Measurements from ENCODE around the gene ITGAV.
"Not testable (repeated sequence)": the region's sequence is repeated elsewhere in the genome, so short reads cannot be mapped to it uniquely, and the experiment has no call there.

Gene ITGAV

DNA sequence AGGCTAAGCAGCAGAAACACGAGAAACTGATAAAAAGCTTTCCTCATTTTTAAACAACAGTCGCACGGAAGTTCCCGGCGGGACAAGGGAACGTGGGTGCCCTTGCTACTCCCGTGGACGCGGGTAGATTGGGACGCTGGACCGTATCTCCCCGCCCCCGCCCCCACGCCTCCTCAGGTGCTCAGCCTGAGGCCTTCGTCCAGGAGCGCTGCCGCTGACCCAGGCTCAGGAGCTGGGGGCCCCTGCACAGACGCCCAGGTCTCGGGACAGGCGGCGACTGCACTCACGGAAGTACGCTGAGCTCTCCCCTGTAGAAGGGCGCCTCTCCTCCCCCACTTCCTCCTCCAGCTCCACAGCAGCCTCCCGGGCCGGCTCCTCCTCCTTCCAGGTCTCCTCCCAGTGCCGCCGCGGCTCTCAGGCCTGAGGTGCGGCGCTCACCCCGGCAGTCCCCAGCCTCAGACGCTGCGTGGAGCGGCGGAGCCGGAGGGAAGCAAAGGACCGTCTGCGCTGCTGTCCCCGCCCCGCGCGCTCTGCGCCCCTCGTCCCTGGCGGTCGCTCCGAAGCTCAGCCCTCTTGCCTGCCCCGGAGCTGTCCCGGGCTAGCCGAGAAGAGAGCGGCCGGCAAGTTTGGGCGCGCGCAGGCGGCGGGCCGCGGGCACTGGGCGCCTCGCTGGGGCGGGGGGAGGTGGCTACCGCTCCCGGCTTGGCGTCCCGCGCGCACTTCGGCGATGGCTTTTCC is at the start of gene ITGAV:
ITGAV (plus strand) TSS at position 445 of the 738 bp plus-strand sequence; CDS start at position 728, 283 bp downstream.
- DNase-seq (ENCODE audit: low spot score): peak; percentile 83

GRCh38 chr2:186540941-186541340 is 48.9 kb upstream of the ITGAV start:
- no peak for DNase-seq (ENCODE audit: low spot score)

GRCh38 chr2:186542002-186542401 is 47.9 kb upstream of the ITGAV start:
- no peak for DNase-seq (ENCODE audit: low spot score)

- no peak for DNase-seq (ENCODE audit: low spot score)
Measured at GRCh38 chr2:186543561-186544131, 46.2 kb upstream of the ITGAV start.

- DNase-seq (ENCODE audit: low spot score): no peak
Measured at GRCh38 chr2:186544255-186544675, 45.6 kb upstream of the ITGAV start.

GRCh38 chr2:186546846-186547245 is 43.0 kb upstream of the ITGAV start:
- DNase-seq (ENCODE audit: low spot score): no peak

DNA sequence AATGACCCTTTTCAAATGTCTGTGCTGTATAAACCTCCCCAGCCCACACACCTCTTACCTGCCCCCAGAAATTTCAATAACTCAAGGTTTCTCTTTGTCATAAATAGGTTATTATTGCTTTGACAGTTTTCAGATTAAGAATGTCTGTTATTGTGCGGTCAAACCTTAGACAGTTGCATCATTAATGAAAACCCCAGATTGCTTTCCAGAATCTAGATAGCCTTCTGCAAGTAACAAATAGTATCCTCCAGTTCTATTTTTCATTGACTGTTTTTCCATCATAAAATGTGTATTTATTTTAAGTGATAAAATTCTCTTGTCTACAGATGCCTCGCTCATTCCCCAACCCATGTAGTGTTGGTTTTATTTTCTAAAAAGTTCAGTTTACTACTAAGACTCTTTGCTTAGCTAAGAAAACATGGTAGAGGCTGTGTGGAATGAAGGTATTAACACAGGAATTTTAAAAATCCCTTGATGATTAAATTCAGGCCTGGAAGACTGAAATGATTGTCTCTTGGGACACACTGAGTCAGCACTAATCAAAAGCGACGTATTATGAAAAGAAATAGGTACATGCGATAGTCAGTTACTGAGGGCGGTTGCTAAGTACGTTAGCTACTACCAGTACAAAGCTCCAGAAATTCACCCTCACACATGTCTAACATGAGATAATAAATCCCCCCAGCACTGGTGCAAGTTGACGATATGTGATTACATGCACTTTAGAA is 38.4 kb upstream of the ITGAV start:
- no peak for DNase-seq (ENCODE audit: low spot score)

DNA sequence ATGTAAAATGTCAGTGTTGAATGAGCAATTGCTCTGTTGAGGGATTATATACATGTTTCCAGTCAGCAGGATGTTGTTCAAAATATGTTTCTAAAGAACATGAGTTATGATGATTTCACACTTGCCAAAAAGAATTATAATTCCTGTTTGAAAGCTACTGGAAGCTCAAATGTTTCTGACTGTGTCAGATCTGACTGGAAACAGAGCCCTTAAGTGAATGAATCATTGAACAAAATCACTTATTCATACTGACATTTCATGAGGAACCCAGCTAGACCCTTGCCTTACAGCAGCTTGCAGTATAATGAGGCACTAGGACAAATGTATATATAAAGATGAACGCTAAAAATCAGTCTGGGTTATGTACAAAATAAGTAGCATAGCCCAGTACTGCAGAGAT is 35.4 kb upstream of the ITGAV start:
- DNase-seq (ENCODE audit: low spot score): no peak

- no peak for DNase-seq (ENCODE audit: low spot score)
Measured at GRCh38 chr2:186554850-186555671, 34.8 kb upstream of the ITGAV start.

DNA sequence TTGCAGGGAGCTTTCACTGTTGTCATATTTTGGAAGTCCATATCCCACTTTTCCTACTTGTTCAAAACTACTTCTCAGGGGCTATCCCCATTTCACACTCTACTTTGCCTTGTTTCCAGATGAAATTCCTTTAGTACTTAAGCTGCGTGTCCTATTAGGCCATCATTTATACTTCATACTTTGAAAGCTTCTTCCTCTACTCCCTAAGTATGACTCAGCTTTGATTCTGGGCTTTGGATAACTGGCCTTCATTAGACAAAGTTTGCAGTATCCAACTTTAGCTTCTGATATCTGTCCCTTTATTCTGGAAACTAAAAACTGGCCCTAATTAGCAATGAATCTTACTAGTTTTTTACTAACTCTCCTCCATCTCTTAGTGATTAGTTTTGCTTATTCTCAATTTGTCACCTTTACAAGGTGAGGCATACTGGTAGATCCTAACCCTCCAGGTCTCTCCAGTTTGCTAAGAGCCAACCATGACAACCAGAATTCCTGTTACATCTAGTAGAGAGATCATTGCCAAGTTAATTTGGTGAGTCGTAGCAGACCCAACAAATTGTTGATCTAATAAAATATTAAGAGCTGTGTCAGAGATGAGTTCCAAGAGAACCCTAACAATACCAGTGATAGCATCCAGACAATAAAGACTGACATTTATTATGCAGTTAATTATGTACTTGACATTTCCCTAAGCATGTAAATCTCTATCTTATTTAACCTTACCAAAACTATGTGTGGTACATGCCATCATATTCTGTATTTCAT is 31.2 kb upstream of the ITGAV start:
- no peak for DNase-seq (ENCODE audit: low spot score)

DNA sequence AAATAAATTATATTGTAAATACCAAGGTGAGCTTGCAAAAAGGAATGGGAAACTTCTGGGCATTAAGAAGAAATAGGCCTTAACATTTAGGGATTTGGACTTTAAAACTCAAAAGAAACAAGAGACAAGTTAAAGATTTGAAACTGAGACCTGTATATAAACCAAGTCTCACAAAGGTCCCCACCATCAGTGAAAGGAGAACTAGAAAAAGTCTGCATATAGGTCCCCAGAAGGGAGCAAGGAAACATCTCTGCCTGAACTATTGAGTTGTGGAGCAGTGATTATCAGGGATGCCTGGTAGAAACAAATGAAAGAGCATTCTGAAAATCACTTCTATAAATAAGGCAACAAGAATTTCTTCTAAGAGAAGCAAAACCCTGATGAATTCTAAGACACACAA is 30.5 kb upstream of the ITGAV start:
- DNase-seq (ENCODE audit: low spot score): no peak

DNA sequence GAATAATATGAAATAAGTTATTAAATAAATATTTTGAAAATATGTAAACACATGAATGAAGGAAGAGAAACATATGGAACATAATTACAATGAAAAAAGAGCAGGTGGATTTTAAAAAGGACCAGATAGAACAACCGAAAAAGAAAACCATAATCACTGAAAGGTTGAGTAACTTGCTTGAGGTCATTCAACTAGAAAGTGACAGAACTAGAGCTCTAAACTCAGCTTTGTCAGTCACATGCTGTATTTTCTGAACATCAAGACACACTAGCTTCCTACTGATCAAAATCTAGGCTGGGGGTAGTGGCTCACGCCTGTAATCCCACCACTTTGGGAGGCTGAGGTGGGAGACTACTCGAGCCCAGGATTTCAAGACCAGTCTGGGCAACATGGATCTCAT is 30.0 kb upstream of the ITGAV start:
- DNase-seq (ENCODE audit: low spot score): no peak

- DNase-seq (ENCODE audit: low spot score): no peak
Measured at GRCh38 chr2:186560254-186560653, 29.6 kb upstream of the ITGAV start.

DNA sequence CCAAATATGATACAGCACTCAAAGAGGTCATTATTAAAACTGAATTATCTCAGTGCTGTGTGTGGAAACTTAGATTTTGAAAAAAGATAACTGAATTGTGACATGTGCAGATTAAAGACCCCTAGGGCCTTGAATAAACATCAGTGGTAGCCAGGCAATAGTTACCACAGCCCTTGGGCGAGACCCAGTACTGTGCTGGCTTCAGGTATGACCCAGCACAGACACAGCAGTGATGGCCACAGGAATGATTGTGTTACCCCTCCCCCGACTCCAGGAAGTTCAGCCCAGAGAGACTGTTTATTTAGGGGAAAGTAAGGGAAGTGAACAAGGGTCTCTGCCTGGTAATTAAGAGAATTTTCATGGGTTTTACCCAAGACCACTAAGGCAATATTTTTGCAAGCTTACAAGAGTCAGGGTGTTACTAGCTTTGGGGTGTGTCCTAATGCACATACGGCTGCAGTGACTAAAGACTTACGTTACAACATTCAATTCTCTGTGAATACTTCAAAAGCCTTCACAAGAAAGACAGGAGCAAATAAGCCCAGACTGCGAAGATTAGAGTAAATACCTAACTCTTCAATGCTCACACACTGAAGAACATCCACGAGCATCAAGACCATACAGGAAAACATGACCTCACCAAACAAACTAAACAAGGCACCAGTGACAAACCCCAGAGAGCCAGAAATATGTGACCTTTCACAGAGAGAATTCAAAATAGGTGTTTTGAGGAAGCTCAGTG is 28.2 kb upstream of the ITGAV start:
- no peak for DNase-seq (ENCODE audit: low spot score)

DNA sequence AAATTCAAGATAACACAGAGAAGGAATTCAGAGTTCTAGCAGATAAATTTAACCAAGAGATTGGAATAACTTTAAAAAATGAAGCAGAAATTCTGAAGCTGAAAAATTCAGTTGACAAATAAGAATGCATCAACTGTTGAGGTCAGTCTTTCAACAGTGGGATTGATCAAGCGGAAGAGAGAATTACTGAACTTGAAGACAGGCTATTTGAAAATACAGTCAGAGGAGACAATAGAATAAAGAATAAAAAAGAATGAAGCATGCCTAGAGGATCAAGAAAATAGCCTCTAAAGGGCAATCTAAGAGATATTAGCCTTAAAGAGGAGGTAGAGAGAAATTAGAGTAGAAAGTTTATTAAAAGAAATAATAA is 27.7 kb upstream of the ITGAV start:
- DNase-seq (ENCODE audit: low spot score): no peak

- not testable (repeated sequence) for DNase-seq (ENCODE audit: low spot score)
Measured at GRCh38 chr2:186568600-186568999, 21.3 kb upstream of the ITGAV start.

DNA sequence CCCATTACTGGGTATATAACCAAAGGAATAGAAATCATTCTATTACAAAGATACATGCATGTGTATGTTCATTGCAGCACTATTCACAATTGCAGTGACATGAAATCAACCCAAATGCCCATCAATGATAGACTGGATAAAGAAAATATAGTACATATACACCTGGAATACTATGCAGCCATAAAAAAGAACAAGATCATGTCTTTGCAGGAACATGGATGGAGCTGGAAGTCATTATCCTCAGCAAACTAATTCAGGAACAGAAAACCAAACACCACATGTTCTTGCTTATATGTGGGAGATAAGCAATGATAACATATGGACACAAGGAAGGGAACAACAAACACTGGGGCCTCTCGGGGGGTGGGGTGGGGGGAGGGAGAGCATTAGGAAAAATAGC is 20.7 kb upstream of the ITGAV start:
- DNase-seq (ENCODE audit: low spot score): not testable (repeated sequence)

GRCh38 chr2:186569897-186570296 is 20.0 kb upstream of the ITGAV start:
- no peak for DNase-seq (ENCODE audit: low spot score)

- DNase-seq (ENCODE audit: low spot score): no peak
Measured at GRCh38 chr2:186570604-186571003, 19.3 kb upstream of the ITGAV start.

GRCh38 chr2:186572705-186573104 is 17.2 kb upstream of the ITGAV start:
- no peak for DNase-seq (ENCODE audit: low spot score)

DNA sequence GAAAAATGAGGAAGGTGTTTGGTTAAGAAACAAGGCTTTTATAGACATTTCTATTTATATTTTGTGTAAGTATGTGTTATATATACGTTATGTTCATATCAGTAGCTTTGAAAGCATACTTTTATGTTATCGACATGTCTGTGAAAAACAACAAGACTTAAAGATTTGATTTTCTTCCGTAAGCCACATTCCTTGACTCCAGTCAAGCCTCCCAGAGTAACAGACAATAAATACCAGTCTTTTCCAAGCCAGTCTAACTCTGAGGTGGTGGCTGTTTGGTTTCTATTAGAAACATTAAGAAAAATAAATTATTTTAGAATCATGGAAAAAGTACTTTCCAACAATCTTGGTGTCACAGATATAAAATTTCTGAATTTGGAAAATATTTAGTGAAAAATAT is 16.3 kb upstream of the ITGAV start:
- DNase-seq (ENCODE audit: low spot score): no peak
